ENCODE results near the gene CAPS2.
"Not testable (repeated sequence)": the region's sequence is repeated elsewhere in the genome, so short reads cannot be mapped to it uniquely, and the experiment has no call there.

Gene CAPS2

DNA sequence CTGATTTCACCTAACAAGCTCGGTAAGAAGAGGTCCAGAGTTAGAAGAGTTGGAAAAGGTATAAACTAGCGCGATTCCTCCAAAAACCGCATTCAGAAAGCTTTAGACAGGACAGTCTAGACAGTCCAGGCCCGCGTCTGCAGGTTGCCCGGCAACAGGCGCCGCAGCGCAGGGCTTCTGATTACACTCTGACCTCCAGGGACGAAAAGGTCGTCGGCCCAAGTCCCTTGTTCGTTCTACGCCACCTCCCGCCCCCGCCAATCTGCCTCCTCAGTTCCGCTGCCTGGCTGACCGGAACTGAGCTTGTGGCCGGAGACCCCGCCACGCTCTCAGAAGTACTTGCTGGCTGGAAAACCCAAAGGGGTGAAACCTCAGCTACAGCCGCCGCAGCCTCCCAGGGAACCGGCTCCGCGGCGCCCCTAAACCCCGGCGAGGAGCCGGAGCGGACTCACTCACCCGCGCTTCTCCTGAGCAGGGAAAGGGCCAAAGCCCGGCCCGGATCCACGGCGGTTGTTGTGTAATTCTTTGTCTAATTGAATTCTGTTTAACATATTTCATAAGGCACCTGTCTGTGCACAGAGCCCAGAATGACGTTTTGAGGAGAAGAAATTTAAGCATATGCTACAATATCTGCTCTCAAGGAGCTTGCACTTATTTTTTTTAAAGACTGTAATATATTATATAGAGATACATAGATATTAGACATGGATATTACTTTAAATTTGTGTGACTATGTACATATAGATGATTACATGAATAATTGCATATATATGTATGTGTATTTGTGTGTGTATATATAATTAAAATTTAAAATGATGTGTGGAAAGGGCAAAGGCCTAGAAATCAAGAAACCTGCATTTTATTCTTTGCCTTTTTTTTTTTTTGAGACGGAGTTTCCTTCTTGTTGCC is at the start of gene CAPS2:
TSS of gene CAPS2 (minus strand) at position 407 of the 909 bp plus-strand sequence. CDS start 3,826 bp downstream, outside the sequence.
- peak; percentile 71 for DNase-seq

DNA sequence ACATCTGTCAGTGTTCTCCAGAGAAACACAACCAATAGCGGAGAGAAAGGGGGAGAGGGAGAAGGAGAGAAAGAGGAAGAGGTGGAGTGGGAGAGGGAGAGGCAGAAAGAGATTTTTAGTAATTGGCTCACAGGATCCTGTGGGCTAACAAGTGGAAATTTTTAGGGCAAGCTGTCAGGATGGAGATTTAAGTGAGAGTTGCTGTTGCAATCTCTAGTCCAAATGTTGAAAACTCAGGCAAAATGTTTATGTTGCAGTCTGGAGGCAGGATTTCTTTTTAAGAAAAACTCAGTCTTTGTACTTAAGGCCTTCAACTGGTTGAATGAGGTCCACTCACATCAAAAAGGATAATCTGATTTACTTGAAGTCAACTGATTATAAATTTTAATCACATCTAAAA is 48.2 kb upstream of the CAPS2 start:
- no peak for DNase-seq

DNA sequence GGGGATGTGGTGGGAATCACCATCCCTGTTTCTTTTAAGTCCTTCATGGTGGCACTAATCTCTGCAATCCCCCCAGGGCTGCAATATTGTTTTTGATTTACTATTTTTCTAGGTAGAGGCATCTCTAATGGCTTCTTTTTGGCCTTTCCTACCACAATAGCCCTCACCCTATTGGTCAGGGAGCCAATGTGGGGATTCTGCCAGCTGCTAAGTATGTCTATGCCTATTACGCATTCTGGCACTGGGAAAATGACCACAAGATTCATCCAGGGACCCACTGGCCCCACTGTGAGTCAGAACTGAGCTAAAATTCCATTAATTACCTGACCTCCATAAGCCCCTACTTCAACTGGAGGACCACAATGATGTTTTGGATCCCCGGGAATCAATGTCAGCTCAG is 44.8 kb upstream of the CAPS2 start:
- no peak for DNase-seq

DNA sequence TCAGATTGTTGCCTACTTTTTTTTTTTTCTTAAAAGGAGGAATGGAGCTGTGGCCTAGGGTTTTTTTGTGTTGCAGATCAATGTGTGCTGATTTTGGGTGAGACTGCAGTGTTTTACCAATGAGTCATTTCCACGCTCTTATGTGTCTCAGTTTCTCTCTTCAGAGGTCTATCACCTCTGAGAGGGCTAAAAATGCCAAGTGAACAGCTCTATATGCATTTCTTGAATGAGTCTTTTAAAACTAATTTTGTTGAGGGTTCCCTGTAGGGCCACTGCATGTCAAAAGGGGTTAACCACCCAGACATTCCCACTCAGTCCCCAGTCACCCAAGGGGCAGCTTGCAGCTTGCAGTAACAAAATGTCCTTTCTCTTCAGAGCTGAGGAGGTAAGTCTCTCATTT is 36.5 kb upstream of the CAPS2 start:
- DNase-seq, result no peak

DNA sequence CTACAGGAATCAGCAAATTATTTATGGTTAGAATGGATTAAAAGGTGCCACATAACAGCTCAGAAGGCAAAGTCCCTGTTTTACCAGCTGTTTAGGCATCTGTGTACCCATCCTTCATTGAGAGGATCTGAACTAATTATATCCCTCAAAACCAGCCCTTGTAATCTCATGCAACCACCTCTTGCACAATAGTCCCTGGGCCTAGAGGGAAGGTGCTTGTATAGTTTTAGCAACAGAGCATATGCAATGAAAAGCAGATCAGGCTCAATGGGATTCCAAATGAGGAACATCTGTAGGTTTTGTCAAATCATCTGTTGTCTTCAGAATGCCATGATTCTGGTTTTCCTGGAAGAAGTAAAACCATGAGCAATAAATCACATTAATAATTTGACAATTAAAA is 34.8 kb upstream of the CAPS2 start:
- no peak for DNase-seq

DNA sequence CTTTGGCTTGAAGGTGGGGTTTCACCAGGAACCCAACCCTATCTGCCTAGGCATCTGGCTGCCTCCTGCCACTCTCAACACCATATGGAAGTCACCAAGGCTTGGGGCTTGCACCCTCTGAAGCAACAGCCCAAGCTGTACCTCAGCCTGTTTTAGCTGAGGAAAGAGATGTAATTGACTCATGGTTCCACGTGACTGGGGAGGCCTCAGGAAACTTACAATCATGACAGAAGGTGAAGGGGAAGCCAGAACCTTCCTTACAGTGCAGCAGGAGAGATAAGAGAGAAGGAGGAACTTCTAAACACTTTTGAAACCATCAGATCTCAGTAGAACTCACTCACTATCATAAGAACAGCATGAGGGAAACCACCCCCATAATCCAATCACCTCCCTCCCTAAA is 31.3 kb upstream of the CAPS2 start:
- no peak for DNase-seq

DNA sequence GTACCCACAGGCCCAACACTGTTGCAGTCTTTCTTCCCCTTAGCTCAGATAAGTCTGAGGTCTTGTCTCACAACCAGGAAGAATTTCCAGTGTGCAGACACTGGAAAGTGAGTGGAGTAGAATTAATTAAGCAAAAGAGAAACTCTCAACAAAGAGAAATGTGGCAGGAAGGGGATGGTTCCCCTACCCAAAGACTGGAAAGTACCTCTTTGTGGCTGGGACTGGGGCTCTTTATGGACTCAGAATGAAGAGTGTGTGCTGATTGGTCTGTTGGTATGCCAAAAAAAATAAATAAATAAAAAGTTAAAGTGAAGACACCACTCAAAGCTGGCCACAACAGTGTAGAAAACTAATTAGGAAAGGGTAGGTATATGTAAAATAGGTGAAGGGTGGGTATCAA is 30.8 kb upstream of the CAPS2 start:
- DNase-seq, result no peak

DNA sequence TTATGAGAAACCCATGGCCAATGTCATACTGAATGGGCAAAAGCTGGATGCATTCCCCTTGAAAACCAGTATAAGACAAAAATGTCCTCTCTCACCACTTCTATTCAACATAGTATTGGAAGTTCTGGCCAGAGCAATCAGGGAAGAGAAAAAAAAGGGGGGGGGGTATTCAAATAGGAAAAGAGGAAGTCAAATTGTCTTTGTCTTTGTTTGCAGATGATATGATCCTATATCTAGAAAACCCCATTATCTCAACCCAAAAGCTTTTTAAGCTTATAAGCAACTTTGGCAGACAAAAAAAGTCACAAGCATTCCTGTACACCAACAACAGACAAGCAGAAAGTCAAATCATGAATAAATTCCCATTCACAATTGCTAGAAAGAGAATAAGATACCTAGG is 23.9 kb upstream of the CAPS2 start:
- DNase-seq, result no peak

DNA sequence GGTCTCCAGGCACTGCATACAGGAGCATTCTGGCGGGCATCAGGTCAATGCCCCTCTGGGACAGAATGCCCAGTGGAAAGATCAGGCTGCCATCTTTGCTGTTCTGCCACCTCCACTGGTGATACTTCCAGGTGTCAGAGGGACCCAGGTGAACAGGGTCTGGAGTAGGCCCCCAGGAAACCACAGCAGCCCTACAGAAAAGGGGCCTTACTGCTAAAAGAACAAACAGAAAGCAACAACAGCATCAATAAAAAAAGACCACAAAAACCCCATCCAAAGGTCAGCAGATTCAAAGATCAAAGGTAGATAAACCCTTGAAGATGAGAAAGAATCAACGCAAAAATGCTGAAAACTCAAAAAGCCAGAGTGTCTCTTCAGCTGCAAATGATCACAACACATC is 20.3 kb upstream of the CAPS2 start:
- no peak for DNase-seq

DNA sequence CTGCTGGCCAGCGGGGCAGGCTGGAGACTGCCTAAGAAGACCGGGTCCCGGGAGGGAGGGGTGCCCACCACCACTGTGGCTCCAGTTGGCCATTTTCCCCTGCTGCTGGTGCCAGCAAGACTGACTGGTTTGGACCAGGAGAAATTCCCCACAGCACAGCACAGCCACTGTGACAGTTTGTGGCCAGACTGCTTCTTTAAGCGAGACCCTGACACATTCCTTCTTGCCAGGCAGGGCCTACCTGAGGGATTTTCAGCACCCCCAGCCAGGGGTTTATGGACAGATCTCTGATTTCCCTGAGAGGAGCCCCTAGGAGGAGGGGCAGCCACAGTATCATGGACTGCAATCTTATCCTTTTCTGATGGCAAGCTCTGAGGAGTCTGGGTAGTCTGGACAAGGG is 19.8 kb upstream of the CAPS2 start:
- no peak for DNase-seq

DNA sequence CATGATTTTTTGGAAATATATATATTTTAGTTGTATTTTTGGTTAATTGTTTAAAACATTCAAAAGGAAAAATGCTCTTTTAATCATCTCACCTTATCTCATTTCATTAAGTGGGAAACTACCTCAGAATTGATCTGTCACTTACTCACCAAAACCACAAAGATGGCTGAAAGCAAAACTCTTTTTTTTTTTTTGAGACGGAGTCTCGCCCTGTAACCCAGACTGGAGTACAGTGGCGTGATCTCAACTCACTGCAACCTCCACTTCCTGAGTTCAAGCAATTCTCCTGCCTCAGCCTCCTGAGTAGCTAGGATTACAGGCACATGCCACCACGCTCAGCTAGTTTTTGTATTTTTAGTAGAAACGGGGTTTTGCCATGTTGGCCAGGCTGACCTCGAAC is 16.1 kb upstream of the CAPS2 start:
- DNase-seq, result not testable (repeated sequence)

DNA sequence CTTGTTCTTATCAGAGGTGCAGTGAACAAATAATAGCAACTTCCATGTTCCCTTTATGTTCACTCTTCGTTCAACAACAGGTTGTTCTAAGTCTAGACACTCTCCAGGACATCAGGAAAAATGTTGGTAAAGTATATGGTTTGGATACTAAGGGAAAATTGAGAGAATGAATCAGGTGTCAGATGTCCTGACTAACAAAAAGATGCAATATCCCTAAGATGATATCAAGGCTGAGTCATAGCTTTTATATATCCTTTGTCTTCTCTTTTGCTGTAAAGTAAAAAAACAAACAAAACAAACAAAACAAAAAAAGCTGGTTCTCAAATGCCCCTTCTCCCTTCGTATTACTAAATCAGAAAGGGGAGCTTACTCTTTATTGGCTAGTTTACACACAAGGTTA is 15.4 kb upstream of the CAPS2 start:
- DNase-seq, result no peak

DNA sequence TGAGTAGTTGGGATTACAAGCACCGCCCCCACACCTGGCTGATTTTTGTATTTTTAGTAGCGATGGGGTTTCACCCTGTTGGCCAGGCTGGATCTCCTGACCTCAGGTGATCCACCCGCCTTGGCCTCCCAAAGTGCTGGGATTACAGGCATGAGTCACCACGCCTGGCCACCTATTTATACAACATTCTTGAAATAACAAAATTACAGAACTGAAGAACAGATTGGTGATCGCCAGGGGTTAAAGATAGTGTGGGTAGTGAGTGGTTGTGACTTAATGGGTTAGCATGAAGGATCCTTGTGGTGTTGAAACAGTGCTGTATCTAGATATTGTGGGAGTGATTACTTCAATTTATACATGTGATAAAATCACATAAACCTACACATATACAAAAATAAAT is 11.7 kb upstream of the CAPS2 start:
- DNase-seq, result no peak

DNA sequence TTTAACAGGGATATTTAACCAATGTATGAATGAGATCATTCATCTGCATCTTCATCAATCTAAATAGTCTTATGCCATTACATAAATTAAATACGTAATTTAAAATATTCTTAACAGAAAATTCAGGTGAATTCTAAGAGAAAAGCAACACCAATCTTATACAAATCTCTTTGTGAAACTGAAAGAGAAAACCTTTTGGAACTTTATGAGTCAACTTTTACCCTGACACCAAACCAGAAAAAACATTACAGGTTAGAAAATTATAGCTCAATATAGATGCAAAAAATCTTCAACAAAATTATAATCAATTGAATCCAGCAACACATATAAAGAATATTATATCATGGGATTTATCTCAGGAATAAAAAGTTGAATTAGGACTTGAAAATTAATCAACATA is 7.8 kb upstream of the CAPS2 start:
- DNase-seq, result no peak

DNA sequence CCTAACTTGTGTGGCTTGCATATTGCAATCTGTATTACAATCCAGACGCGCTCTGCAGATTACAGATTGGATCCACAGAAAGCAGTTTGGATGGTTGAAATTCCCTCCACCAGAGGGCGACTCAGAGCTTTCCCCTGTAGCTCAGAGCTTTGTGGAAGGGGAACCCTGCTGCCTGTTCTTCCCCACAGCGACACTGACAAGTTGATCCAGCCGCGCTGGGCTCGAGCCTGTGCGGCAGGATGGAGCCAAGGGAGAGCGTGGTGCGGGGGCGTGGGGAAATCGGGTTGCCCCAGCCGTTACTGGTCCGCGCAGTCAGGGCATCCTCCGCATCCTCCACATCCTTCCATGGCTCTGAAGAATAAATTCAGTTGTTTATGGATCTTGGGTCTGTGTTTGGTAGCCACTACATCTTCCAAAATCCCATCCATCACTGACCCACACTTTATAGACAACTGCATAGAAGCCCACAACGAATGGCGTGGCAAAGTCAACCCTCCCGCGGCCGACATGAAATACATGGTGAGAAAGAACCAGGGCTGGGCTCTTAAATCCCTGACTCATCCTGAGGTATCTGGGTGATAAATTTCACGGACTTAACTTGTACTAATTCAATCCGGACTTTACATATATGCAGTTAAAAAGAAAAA is 4.4 kb upstream of the CAPS2 start, which contains the start of gene GLIPR1L1:
TSS of gene GLIPR1L1 (plus strand) at position 287 of the 647 bp plus-strand sequence. CDS start at position 346, 59 bp downstream.
- peak; percentile 81 for DNase-seq

DNA sequence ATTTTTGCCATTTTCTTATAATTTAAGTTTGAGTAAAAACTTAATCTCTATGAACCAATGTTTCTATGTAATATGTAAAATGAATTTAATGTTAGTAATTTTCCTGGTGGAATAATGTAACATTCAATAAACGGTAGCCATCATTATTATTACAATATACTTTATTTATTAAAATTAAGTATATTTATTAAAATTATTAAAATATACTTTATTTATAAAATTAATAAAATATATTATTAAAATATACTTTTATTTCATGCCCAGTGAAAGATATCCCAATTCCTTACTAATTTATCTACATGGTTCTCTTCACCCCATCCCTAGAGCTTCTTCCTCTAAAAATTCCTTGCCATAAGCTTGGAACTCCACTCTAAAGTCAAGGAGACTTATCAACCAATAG is 2.5 kb downstream of the CAPS2 start:
- DNase-seq, result no peak

DNA sequence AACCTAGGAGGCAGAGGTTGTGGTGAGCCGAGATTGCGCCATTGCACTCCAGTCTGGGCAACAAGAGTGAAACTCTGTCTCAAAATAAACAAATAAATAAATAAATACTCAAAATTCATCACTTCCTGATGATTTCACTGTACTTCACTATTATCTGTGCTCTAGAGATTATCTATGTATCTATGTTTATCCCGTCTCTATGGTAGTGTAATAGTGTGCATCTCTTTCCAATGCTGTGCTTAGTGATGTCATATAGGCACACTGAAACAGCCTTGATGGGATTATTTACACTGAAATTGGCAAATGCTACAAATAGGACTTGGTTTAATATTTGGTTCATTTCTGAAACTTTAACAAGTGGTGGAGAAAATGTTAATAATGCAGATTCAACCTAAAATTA is 6.5 kb downstream of the CAPS2 start:
- DNase-seq, result no peak

DNA sequence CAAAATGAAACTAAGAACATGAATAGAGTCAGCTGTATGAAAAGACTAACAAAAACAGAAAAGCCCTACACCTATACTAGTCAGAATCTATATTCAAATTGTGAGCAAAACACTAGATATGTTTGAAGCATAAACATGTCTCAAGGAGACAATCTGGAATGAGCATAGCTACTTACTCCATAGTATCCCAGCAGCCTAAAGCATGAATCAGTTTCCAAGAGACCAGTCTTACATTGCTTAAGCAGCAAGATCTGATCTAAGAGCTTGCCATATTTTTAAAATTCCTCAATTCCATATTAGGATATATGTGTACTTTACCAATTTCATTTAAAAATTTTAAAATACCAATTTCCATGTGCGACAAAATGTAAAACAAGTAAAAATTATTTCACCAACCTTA is 7.7 kb downstream of the CAPS2 start:
- DNase-seq, result no peak

DNA sequence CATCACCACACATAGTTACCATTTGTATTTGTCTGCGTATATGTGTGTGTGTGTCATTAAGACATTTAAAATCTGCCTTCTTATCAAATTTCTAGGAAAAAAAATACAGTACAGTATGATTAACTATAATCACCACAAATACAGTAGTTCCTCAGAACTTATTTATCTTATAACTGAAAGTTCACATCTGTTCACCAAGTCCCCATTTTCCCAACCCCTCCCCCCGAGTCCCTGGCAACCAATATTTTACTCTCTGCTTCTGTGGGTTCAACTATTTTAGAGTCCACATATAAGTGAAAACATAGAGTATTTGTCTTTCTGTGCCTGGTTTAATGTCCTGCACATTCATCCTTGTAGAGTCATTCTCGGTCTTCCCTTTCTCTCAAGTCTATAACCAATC is 12.3 kb downstream of the CAPS2 start:
- DNase-seq, result no peak

DNA sequence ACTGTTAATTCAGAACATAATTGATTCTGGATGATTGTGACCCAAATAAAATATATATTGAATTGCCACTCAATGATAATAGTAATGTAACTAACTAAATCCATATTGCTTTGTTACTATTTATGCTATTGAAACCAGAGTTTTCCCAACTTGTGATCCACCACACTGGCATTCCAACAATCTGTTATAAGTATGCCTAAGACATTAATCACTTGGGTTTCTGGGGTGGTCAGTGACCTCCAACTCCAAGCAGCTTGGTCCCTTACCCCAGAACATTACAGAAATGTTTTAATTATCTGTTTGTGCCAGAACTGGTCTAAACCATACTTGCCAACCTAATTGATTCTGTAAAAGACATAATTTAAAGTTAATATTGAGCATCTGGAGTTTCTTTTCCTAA is 14.6 kb downstream of the CAPS2 start:
- DNase-seq, result no peak

DNA sequence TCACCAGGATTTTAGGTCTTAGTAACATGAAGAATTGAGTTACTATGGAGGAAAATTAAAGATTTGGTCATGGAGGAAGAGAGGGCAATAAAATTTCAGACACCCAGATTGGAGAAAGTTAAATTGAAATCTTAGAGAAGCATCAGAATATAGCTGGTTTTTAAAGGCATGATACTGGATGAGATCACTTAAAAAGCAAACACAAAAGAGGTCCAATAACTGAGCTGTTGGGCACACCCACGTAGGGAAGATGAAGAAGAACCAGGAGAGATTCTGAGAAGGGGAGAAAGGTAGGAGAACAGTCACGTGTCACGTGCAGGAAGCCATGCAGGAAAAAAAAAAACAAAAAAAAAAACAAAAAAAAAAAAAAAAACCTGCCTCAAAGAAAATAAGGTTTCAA is 18.8 kb downstream of the CAPS2 start:
- no peak for DNase-seq

DNA sequence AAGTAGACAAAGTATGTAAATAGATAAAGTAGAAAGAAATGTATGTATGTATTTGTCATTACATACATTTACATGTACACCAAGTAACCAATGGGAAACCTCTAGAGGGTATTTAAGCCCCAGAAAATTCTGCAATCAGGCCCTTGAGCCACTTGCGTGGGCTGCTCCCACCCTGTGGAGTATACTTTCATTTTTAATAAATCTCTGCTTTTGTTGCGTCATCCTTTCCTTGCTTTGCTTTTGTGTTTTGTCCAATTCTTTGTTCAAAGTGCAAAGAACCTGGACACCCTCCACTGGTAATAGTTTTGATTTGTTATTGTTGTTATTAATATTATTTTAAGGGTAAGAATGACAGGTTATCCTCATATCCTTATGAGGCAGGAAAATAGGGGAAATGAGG is 21.8 kb downstream of the CAPS2 start:
- DNase-seq, result no peak

DNA sequence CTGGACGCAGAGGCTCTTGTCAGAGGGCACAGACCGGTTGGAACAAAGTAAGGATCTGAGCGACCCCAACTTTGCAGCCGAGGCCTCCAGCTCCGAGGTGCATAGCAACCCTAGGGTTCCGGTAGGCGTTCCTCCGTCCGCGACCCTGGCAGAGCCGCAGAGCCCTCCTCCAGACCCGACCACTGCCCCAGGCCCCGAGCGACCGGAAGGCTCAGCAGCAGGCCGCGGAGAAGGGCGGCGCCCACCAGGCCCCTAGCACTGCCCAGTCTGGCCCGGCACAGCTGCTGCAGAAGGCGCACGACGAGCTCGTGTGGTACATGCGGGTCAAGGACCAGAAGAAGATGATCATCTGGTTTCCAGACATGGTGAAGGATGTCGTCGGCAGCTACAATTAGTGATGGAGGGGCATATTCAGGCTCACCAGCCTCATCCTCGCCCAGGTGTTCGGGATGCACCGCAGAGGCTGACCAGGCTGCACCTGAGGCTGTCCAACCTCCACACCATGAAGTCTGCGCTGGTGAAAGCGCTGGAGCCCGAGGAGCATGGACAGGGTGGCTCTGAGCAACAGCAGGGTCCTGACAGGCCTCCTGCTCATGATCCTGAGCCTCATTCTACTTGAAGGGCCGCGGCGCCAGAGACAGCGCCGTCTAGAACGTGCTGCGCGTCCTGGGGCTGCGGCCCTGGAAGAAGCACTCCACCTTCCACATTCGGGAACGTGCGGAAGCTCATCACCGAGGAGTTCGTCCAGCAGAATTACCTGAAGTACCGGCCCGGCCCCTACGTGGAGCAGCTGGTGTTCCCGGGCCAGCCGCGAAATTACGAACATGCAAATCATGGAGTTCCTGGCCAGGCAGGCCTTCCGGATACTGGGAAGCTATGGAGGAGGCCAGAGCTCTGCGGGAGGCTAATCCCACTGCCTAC is 24.5 kb downstream of the CAPS2 start:
- no peak for DNase-seq
